ENCODE data around the gene CCDC51.

CCDC51 gene

DNA sequence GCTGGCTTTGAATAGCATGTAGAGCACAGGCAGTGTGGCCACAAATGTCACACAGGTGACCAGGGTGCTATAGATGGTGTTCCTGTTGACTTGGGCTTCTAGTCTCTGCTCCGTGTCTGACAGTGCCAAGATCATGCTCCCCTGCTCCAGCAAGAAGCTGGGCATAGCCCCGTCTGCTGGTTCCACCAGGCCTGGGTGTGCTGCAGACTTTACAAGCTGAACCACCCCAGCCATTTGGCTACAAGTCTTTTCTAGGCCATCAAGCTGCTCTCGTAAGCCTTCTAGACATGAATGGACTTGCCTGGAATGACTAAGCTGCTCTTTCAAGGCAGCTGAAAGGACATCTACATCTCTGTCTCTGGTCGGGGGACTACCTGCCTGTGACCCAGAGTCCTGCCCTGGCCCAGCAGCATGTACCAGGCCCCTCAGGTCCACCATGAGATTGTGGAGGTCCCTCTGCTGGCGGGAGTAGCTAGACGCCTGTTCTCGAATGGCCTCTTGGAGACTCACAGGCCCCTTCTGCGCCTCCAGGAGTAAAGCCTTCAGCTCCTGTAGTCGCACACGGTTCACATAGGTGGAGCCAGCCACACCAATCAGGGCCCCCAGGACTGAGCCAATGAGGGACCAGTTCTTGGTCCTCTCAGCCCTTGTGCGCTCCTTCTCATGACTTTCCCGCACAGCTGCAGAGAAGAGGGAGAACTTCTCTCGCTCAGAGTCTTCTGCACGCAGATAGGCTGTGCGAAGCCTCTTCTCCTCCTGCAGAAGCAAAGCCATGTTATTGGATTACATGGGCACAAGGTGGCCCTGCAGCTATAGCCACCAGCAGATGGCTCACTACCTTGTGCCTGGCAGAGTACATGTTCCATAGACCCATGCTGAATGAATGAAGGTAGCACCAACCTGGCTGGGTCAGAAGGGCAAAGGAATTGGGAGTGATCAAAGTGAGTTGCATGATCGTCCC lies 7.2 kb downstream of the CCDC51 start:
- peak; percentile 35 for DNase-seq

DNA sequence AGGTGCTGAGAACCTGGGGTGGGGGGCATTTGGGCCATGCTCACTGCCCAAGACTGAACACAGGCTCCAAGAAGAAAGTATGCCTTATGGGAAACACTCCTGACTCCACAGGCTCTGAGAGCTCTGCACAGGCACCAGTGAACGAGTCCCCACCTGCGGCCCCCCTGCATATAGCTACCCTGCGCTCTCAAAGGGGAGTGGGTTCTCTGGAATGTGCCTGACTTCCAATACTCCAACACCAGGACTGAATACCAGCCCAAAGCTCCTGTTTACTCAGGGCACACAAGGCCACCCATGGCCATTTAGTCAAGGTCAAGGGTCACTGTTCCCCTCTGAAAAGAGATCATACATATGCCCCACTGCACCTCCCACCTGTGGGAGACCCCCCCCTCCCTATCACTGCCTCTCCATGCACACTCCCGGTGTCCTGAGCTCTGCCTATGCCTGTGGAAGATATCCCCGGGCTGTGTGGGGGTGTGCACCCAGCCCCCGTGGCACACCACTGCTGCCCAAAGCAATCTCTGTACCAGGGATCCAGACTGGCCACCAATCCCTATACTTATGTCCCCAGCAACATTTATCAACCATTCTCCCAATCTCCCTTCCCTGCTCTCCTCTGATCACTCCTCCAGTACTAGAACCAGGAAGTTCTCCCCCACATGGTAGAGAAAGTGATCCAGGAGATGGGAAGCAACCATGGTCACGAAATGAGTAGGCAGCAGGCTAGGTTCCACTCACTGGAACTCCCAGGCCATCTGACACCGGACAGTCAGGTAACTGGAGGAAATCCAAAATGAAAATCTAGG lies 8.5 kb downstream of the CCDC51 start:
- no peak for DNase-seq

DNA sequence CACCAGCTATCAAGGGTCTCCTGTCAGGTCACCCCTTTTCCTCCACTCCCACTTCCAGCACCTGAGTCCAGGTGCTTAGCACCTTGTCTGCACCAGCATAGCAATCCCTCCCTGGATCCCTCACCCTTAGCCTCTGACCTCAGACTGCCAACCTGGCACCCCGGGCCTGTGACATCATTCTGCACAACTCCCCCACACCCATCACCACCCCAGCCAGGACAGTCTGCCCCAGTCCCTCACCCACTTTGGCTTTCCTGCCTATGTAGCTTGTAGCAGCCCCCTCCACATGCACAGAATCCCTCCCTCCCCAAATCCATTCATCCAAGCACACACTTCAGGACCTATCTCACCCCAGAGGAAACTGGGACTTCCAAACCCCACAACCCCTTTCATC lies 9.2 kb downstream of the CCDC51 start:
- no peak for DNase-seq

DNA sequence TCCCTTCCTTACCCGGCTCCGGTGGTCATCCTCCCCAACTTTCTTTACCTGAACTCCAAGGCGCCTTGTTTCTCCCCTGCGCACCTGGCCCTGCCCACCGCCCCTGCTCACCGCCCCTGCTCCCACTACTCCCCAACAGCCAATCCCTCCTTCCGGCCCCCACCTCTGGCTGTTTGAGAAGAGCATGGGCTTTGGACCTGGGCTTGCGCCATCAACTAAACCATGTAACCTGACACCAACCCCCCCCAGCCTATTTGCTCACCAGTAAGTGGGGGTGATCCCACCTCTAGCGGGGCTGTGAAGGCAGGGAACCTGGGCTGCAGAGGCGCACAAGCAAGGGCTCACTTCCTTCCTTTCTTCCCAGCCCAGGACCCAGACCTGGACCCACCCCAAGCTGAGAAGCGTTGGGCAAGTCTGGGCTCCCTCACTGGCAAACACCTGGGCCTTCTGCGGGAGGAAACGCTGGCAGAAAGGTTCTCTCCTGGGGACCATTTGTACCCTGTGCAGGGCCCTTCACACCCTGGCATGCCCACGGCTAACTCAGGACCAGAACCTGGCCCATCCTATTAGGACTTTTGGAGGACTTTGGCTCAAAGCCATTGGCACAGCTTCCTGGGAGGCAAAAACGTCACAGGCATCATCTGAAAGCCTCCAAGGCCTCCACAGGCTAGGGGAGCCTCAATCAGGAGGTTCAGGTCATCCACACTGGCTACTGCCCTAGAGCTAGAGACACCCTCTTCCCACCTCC lies 9.8 kb downstream of the CCDC51 start, which contains the start of gene PLXNB1:
Gene PLXNB1, minus strand, starts transcription at position 127 of the 748 bp plus-strand sequence. CDS start 5,475 bp downstream, outside the sequence.
- peak; percentile 85 for DNase-seq

DNA sequence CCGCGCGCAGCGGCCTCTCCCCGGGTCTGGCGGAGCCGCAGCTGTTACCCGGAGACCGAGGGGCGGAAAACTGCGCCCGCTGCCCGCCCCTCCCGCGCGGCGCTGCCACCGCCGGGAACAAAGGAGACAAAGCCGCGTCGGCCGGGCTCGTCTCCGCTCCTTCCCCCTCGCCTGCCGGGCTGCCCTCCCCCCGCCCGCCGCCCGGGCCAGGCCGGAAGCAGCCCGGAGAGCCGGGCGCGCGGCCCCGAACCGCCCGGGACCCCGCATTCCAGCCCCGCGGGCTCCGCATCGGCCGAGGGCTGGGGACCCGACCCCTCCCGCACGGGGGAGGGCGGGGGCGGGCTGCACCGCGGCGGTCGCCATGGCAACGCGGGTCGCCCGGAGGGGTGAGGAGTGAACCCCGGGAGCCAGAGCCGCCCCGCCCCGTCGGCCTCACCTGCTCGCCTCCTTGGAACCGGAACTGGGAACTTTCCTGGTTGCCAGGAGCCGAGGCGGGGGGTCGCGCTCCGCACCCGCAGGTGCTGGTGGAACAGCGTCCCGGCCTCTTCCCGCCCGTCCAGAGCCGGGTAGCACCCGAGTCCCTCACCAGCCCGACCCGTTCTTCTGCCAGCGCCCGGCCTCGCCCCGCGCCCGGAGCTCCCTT lies 10.5 kb downstream of the CCDC51 start:
- DNase-seq: peak; percentile 79

DNA sequence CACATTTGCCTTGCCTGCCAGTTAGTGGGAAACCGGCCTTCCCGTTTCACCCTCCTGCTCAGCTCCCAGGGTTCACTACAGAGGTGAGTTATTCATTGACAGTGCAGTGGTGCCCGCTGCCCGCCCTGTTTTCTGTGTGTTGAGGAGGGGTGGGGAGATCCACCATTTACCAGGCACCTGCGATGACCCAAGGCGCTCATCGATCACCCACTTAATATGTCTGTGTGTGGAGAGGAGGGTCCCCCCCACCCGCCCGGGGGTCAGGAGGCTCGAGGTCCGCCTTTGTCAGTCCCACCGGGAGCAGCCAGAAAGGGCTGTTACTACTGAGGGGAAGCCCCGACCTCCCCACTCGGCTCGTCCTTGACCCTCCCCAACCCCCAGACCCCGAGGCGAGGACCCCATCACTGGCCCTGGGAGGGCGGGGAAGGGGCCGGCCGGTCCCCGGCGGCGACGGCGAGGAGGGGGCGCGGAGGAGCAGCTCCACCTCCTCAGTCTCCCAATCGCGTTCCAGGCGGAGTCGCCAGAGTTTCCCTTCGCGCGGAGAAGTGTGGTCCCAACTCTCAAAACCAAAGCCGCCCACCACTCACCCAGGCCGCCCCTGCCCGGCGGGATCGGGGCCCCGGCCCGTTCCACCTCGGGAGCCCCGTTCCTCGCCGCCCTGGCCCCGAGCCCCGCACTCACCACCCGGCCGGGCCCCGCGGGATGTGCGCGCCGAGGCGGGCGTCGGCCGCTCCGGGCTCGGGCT lies 11.2 kb downstream of the CCDC51 start:
- DNase-seq: peak; percentile 87

DNA sequence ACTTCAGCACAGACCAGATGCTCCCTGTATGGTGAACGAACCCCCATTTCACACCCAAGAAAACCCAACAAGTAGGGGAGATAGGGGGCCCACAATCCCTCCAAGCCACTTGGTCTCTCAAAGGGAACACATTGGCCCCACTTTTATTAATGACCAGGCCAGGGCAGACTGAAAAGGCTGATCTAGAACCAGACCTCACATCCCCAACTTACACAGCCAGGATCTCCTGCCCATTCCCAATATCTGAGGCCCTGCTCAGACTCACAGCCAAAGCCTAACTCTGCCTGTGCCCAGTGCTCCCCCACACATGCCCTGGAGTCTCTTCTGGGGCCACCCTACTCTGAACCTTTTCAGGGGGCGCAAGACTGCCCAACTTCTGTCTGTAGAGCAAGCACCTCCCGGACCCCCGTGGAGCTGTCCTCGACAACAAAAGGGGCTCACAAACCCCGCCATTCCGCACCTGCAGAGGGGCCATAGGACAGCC lies 11.8 kb downstream of the CCDC51 start:
- DNase-seq: peak; percentile 62

DNA sequence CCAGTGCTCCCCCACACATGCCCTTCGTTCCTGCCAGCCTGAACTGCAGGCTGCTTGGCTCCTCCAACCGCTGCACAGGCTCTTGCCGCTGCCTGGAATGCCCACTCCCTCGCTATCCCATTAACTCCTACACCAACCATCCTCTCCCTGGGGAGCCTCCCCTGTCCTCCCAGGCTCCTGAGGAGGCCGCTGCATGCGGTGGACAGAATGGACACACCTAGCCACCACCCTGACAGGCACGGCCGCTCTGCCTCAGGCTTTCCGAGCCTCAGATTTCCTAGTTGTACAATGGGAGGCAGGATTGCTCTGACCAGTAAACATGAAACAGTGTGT lies 12.3 kb downstream of the CCDC51 start:
- DNase-seq: peak; percentile 24

DNA sequence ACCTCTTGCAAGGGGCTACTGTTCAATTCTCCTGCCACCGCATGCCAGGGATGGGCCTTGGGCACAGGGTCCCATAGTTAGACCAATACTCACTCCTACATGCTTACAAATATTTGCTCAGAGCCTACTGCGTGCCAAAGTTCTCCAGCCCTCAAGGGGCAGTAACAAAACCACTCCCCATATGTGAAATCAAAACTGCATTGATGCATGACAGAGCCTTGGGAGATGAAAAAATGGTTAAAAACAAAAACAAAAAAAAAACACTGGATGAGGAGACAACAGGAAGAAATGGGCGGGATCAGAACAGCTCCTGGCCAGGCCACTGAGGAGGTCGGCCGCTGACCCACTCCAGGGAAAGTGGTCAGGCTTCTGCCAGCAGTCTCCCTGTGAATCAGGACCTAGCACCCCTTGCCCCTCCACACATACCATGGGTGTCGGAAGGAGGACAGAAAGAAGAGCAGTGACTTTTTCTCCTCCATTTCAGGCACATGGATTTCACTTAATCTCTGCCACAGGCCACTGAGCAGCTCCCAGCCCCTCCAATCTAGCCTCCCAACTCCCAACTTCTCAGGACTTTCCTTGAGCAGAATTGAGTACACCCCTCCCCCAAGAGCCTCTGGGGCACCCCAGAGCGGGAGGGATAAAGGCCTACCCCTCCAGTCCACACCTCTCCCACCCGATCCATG lies 12.8 kb downstream of the CCDC51 start:
- no peak for DNase-seq

DNA sequence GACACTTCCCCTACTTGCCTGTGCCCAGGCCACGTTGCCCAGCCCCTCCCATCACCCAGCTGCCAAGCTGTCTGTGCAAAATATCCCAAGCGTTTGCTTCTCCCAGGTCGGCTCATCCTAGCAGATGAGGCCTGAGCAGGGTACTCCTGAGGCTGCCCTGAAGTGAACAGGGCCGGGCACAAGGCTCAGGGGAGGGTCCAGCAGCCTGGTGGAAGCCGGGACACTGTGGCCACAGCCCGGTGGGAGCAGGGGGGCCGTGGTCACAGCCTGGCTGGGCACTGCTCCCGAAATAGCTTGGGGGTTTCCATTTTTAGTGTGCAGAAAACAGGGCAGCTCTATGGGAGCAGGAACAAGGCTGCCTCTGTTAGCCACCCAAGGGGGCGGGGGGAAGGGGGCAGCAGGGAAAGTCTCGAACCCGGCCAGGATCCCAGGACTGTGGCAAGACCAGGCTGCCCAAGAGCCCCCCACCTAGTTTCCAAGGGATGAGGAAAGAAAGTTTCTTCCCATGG lies 13.5 kb downstream of the CCDC51 start:
- DNase-seq: peak; percentile 16

DNA sequence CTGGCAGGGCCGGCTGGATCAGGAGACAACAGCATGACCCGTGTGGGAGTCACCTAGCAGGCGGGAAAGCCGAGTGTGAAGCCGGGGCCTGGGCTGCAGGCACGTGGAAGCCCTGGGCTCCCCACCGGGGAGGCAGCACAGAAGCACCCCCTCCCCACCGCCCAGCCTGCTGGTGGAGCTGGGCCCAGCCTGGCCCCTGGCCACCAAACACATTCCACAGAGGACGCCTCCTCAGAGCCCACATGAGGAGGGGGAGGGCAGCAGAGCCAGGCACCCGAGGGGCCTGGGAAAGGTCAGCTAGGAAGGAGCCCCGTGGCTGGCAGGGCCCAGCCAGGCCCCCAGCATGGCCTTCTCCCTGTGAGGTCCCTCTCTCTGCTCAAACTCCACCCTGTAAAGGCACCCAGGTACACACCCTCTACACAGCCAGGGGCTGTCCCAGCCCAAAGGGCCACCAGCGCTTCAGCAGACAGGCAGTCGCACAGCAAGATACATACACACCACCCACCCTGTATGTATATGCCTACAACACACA lies 14.6 kb downstream of the CCDC51 start:
- DNase-seq: peak; percentile 67

DNA sequence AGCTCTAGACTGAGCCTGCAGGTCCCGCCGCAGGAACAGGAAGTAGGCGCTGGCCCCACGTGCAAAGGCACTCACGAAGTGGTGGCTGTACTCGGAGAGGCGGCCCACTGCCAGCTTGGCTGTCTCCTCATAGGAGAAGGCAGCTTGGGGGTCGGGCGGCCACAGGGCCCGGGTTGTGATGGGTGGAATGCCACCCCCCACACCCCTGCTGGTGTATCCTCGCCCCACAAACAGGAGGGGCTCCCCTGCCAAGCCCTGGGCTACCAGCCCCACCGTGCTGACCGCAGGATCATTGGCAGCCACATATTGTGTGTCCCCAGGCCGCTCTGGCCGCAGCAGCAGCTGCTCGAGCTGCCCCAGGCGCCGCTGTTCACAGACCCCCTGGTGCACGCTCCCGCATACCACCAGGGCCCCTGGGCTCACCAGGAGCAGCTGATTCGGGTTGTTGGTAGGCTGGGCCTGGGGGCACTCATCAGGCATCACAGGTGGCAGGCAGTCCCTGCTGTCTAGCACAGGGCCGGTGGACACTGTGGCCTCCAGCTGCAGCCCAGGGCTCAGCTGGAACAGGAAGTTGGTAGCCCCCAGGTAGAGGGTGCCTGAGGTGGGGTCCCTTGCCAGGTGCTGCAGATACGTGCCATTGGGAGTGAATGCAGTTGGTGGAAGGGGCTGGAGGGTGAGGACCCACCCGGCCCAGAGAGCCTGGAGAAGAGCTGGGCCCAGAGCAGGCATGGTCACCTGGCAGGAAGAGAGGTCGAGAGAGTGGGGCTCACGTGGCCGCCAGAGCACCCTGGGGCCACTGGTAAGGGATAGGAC lies 15.8 kb downstream of the CCDC51 start:
- no peak for DNase-seq

DNA sequence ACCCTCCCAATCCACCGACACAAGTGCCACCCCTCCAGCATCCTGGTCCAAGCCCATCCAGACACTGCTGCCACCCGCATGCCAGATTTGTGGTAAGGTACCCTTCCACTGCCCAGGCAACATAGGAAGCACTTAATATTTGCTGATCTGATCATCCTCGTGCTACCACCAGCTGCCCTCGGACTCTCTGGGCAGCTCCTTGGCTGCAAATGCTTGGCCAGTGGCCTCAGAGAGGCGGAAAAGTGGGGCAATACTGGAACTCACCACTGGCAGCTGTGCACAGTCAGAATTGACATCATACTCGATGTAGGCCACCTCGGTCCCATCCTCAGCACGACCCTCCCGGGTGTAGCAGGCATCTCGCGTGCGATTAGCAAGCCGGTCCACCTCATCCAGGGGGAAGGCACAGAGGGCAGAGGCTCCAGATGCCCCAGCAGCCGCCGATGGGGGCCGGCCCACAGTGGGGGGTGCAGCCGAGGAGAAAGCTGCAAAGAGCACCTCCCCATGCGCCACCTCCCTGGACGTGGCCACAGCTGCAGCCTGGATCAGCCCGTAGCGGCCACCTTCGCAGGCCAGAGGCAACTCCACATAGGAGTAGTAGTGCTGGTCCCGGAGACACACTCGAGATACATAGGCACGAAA lies 16.6 kb downstream of the CCDC51 start:
- DNase-seq: no peak

DNA sequence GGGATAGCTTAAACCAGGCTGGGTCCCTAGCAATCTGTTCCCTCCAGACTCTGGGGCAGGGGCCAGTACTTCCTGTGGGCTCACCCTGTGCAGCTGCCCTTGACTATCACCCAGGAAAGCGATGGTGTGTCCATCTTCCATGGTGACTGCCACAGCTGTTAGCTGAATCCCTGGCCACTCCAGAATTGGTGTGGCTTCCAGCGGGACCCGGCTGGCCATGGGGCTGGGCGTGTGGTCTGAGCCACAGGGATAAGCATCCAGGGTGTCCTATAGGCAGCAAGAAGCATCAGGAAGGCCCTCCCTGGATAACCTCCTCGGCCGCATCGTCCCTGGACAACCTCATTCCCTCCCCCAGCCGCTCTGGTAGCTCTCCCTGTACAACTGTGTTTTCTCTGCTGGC lies 17.2 kb downstream of the CCDC51 start:
- no peak for DNase-seq

DNA sequence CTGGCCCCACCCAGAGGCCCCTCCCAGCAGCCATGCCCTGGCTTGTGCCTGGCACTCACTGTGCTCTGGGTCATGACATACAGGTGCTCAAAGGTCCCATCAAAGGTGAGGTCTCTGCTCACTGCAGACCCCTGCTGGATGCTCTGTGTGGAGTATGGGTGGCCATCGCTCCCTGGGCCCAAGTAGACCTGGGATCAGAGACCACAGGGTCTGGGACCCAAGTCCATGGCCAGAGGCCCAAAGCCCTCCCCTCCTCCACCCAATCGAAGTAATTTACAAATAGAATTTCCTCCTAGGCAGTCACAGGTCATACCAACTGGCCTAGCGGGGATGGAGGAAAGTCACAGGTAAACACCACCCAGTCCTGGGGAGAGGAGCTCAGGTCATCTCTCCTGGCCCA lies 17.6 kb downstream of the CCDC51 start:
- no peak for DNase-seq

DNA sequence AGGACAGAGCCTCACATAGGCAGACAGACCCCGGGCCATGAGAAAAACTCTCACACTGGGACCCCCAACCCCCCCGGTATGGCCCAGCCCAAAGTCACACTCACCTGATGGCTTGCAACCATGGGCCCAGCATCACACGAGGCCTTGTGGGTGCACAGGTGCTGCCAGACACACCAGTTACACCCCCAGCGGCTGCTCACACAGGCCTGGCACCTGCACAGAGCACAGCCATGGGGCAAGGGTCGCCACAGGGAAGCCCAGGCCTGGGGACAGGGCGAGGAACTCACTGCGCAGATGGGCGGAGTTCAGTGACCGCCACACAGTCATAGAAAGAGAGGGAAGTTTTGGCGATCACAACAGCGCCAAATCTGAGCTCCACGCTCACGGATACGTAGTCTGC lies 19.4 kb downstream of the CCDC51 start:
- no peak for DNase-seq

DNA sequence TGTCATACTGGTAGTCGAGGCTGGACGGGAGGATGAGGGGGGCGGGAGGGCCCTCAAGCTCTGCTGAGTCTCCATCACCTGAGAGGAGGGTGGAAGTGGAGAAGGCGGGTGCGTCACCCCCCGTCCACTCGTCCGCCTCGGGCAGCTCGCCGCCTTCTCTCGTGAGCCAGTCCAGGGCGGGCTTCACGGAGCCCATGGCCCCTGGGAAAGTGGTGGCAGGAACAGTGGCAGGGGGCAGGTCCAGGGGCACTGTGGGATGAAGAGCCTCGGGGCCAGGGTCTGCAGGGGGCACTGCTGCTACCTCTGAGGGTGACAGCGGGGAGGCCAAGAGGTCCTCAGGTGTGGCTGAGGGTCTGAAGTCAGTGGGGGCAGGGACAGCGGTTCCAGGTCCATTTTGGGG lies 20.3 kb downstream of the CCDC51 start:
- no peak for DNase-seq

DNA sequence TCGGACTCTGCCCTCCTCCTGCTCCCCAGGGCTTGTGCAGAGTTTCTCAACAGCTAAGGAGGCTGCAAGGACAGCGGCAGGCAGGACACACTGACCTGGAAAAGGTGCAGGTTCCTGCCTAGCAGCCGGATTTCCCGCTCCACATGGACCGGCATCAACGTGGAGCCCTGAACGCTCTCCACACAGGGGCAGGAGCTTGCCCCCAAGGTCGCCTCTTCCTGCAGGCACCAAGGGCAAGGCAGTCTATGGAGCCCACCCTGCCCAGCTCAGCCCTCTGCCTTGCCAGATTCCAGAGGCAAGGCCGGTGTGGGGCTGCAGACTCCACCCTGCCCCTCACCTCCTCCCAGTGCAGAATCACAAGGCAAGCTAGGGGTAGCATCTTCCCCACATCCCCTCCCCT lies 20.8 kb downstream of the CCDC51 start:
- DNase-seq: no peak

DNA sequence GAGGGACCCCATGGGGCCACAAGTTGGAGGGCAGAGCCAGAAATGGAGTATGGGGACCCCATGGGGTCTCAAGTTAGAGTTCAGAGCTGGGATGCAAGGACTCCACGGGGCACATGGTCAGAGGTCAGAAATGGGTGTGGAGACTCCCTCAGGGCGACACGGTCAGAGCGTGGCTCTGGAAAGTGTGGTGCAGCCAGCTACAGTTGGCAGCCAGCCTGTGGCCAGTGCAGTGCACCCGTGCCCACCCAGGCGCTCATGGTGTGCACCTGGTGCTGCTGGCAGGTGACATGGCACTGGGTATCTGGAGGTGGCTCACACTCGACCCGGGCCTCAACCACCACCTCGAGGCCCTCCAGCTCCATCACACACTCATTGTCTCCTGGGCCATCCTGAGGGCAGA lies 21.3 kb downstream of the CCDC51 start:
- no peak for DNase-seq

Data from eye (tissue), 1 donor.